GM18511 (cell line): ENCODE measurements around the gene CPVL.
"Not testable (repeated sequence)": the region's sequence is repeated elsewhere in the genome, so short reads cannot be mapped to it uniquely, and the experiment has no call there.

ENCODE experiments used
- ATAC-seq: cut with Tn5 transposase; IDR thresholded peaks from one replicate; pipeline ENCODE4 v1.9.1; 2021; ENCODE audit warnings: mild to moderate bottlenecking, moderate library complexity; ENCODE audit not compliant: unreplicated experiment

CPVL gene

DNA sequence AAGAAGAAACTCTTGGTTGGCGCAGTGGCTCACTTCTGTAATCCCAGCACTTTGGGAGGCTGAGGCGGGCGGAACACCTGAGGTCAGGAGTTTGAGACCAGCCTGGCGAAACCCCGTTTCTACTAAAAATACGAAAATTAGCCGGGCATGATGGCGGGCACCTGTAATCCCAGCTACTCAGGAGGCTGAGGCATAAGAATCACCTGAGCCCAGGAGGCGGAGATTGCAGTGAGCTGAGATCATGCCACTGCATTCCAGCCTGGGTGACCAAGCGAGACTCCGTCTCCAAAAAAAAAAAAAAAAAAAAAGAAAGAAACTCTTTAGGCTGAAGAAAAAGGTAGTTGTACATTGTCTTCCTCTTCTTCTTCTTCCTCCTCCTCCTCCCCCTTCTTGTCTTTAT, 53.2 kb downstream of the CPVL start:
- not testable (repeated sequence) for ATAC-seq

DNA sequence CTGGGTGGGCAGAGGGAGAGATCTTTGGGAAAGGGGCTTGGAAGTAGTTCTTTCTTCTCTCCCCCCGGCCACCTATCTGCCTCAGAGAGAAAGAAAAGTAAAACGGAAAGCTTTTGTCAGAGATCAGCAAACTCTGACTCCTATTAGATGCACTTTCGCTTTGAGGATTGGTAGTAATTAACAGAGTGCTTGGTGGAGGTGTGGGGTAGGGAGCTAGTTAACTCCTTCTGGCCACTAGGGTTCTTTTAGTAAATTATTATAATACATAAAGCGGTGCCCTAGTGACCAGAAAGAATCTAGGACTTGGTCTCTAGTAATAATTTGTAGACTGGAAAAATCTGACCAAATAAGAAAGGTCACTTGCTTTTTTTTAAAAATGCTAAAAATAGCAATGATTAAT, 54.6 kb downstream of the CPVL start:
- peak; percentile 93 for ATAC-seq

DNA sequence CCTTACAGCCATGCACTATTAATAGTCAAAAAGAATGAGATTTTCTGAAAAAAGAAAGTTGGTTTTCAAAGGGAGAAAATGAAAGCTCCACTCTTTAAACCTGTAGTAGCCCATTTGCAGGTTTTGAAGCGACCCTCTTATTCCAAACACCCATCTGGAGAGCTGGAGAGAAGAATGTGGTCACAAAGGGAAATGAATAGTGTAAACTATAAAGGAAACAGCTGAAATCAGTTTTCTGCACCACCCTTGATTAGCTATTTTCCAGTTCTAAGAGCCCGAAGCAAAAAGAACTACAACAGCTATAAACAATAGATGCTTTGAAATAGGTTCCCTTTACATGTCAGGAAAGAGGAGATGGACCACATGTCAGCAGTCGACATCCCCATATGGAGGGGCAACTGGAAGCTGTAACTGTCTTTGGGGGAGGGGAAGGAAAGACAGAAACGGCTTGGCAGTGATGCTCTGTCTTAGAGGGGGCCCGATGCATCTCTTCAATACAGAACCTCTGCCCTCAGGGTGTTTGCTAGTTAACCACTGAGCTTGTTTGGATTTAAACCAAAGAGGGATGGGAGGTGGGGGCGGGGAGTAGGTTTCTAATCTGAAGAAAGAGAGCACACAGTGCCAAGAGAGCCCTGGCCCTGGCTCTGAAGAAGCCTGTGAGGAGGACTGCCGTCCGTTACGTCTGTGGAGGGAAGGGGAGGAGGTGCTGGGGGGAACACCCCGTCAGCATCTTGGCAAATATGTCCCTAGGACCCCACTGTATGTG, 55.3 kb downstream of the CPVL start:
- ATAC-seq = peak; percentile 46

DNA sequence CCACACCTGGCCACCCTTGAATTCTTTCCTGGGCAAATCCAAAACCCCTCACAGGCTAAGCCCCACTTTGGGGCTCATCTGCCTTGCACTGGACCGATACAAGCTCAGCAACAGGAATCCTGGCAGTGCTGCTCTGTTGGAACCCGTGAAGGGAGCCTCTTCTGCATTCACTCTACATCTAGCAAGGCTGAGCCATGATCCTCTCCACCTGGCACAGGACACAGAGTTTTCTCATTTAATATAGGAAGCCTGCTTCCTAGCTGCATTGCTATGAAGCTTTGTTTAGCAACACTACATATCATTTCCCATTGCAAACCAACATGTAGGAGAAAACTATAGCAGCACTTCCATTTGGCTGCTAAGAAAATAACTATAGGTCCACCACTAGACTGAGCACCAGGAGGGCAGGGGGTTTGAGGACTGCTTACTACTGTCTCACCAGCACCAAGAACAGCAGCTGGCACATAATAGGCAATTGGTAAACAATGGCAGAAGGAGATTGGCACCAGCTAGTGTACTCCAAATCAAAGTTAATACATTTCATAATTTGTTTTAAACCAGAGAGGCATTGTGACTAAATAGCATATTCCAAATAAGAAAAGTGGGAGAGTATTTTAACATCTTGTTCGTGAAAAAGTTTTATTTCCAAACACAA, 56.1 kb downstream of the CPVL start:
- no peak for ATAC-seq

DNA sequence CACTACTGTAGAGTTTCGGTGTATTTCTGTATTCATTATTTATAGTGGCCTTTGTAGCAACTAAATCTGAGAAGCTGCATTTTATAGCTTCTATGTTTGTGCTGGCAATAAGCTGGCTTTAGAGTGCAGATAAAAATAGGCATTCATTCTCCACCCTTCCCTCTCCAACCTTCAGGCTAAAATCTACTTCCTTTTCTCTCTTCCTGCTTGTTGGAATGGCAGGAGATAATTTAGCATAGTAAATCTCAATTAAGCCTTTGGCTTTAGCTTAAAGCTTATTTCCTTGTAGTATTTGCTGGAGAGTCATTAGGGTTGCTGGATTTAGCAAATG, 58.5 kb downstream of the CPVL start:
- no peak for ATAC-seq

DNA sequence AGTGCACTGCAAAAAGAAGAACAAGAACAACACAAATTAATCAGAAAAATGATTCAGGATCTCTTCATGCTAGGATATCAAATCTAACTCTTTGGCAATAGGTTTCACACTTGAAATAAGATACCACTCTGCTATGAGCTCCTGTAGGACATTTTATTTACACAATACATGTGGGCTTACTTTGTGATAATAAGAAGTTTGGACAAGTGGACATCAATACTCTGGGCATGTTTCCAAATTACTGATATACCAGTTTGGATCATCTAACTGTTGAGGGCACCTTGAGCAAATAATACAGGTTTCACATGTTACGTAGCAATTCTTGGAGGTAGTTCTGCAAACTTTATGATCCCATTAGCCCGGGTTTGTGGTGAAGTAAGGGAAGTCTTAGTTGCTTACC, 59.8 kb downstream of the CPVL start:
- no peak for ATAC-seq

DNA sequence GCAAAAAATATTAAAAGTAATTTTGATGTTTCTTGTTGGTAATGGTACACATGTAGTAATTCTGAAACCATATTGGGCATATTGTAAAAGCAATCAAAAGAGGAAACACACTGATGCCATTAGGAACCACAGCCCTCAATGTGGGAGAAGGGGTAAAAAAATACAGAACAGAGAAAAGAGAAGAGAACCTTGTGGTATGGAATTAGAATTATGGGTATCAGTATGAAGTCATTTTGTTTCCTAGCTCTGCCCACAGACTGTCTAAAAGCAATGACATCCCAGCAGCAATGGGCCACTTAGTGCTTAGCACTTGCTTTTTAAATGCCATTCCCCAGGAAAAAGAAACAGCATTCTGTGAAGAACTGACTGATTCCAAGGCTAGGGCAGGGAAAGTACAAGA, 61.5 kb downstream of the CPVL start:
- ATAC-seq = no peak

DNA sequence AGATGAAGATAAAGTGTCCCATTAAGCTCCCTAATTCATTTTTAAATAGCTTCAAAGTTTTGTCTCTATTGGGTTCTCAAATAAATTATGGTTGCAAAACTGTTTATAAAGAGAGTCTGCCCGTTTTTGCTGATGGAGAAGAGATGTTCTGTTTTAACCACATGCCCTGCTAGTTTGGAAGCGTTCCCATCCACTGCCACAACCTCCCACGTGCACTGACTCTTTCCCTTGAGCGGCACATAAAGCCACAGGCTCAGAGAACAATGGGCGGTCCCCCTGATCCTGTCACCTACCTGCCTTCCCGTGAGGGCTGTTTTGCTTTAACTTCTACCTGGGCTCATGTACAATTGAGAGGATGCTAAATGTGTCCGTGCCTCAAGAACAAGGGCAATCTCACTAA, 65.5 kb downstream of the CPVL start:
- ATAC-seq = no peak

DNA sequence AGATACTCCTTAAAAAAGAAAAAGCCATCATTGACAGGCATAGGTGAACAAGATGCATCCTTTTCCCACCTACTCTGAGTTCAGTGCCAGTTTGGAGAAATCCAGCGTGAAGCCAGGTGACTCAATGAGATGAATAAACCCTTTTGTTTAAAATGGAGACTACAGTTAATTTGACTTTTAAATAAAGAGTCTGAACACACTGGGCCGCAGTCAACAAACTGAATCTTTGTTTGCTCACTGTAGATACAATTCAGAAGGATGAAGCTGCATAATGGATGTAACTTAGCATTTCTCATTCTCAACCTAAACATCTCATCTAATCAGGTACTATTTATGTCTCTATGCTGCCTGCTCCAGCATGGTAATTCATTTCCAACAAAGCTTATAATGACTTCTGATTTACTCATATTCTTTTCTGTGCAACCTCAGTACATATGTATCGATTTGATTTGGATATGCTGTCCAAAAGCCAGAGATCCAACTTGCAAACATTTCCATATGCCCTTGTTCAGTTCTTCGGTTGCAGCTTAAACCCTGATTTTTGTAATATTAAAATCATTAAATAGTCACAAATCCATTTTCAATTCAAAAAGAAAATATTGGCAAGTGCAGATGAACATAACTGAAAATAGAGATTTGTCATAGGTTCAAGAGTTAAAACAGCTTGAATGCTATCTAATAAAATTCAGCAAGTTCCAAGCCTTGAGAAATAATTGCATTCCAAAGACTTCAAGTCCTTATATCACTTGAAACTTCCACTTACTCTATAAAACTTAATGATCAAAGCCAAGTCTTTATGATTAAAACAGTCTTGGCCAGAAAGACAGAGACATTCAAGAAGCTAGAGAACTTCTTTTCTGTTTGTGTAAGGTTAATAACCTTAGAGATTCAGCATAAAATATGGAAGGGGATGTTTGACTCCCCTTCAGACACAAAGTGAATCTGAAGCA, 67.8 kb downstream of the CPVL start:
- ATAC-seq = no peak

DNA sequence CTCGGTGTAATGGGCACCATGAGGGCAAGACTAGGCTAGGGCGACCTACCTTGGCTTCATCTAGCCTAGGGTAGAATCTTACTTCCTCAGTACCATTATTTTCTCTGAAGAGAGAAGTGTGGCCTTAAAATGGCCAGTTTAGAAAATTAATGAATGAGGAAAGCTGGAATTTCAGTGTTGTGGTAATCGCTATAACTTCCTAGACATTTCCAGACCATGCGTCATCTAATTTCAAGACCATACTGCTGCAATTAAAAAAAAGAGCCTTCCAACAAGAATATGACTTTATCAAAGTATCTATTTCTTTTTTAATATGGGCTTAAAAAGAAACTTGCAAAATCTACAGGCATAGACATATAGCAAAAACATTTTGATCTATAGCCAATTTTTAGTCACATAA, 68.5 kb downstream of the CPVL start:
- no peak for ATAC-seq

DNA sequence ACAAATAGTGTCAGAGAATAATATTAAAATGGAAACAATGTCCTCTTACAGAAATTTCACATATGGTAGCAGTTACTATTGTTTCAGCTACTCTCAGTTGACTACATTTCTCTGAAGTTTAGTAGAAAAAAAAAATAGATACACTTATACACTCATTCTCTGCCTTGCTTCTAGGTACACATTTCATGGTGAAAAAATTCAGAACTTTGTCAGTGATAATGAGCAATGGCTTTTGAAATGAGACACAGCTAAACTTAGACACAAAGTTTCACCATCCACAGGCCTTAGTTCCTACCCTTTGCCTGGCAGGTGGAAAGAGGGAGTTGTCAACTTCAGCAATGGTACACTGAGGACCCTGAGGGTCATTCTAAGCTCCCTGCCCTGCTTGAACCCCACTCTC, 69.2 kb downstream of the CPVL start:
- ATAC-seq = no peak

DNA sequence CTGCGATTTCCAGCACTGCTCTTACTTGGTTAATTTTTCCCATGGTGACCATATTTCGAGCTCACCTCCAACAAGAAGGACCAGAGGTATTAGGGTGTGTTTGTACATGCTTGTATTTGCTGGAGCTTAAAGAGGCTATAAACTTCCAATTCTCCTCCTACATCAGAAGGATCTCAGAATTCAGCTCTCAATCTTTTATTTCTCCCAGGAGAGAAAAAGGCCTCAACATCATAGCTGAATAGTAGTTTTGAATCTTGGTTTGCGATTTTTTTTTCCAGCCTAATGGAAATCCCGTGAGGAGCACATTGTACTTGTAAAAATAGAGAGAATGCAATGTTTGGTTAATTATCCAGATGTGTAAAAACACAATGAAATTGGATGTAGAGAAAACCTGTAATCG, 69.7 kb downstream of the CPVL start:
- ATAC-seq = no peak

DNA sequence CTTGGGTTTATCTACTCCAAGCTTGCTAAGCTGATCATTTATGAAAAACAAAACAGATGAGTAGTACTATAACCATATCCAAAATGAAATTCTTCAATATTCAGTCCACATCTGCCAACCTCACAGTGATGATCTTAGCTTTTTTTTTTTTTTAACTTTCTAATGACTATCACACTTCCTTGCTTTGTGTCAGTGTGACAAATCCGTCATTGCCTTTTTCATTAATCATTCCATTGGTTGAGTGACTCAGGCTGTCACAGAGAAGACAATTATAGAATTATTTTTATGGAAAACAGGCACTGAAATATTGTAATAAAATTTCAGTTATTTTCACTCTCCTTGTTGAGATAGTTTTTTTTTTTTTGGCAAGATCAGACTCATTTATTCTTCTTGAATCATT, 70.7 kb downstream of the CPVL start:
- ATAC-seq = no peak

DNA sequence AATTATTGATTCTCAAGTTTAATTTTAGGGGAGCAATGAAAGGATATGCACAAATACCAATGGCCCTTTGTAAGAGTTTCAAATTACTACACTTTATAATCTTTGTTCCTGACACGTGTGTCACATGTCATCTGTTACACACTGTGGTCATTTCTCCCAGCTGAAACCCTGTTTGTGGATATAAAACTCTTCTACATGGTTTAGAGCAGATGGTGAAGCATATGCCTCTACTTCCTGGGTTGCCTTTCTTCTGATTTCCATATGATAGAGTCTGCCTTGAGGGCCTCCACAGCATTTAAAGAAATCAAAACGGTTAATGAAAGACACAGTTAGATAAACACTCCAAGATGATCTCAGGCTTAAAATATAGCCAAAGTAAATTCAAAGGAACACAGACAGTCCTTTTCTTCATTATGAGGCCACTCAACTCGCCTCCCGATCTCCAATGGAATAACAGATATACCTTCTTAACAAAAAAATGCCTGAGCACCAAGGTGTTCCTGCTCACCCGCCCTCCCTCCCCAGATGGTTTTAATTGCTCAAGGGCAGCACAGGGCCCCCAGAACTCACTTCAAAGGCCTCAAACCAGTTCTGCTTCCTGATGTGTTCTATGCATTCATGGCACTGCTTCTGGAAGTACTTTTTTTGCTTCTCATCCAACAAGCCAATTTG, 75.0 kb downstream of the CPVL start:
- ATAC-seq = no peak

DNA sequence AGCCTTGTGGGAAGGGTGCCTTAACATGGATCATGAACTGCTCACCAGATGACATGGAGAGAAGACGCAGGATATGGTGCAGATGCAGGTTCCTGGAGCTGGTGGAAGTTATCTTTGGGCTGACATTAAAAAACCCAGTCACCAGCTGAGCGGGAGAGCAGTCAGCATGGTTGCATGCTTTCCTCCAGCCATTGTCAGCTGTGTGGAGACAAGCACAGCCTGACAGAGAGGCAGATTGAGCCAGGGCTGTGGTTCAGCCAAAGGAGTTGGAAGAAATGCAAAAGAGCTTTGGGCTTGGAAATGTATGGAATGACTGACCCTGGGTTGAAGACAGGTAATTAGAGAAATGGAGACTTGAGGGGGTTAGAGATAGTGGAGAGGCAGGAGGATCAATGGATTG, 79.7 kb downstream of the CPVL start:
- ATAC-seq = no peak

DNA sequence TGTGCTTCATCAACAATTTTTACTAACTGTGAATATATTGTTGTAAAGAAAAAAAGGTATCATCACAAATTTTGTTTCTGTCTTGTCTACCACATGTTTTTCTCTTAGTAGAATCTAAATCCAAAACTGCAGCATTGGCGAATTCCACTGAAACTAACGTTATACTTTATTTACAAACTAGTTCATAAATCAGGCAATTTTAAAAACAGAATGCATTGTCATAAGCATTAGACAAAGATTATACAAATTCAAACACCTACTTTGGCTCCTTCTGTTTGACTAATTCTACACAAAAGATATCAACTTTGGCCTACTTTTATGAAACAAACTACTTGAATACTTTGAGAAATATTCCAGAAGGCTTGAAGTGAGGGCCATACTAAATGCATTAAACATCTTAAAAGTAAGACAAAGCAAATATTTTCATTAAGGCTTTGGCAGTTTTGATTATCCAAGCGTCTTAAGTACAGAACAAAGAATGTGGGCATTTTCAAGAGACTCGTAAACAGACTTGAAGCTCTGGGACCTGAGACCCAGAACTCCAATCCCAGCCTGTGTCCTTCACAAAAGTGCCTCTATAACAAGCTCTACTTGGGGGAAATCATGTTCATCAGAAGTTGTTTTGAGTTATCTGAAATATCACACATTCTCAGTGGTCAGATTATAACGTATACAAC, 81.0 kb downstream of the CPVL start:
- ATAC-seq = no peak

DNA sequence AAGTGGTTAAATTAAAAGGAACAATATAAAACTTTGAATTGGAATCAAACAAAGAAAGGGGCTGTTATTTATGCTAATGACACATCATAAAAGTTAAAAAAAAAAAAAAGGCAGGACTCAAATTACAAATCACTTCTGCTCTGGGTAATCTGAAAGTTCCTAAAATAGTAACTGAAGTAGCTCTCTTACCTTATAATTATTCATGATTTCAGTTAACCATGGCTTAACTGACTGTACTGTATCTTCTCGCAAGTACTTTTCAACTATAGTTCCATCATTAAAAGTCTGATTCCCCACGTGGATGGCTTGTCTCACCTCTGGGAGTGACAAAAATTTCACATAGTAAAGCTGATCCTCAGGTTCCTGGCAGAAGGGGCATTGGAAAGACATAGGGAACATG, 82.5 kb downstream of the CPVL start:
- ATAC-seq = no peak

DNA sequence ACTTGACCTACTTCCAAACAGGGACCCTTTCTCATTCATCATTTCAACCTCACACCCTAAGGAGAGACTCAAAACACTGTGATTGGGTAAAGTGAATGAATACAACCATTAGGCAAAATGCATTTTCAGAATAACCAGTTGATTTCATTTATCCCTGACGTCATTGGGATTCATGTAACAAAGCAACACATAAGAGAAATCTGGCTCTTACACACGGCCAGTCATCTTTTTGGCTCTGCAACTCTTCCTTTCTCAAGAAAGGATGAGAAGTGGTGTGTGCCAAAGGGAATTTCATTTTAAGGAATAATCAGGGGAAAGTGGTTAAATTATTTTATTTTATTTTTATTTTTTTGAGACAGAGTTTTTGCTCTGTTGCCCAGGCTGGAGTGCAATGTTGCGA, 83.1 kb downstream of the CPVL start:
- ATAC-seq = no peak

DNA sequence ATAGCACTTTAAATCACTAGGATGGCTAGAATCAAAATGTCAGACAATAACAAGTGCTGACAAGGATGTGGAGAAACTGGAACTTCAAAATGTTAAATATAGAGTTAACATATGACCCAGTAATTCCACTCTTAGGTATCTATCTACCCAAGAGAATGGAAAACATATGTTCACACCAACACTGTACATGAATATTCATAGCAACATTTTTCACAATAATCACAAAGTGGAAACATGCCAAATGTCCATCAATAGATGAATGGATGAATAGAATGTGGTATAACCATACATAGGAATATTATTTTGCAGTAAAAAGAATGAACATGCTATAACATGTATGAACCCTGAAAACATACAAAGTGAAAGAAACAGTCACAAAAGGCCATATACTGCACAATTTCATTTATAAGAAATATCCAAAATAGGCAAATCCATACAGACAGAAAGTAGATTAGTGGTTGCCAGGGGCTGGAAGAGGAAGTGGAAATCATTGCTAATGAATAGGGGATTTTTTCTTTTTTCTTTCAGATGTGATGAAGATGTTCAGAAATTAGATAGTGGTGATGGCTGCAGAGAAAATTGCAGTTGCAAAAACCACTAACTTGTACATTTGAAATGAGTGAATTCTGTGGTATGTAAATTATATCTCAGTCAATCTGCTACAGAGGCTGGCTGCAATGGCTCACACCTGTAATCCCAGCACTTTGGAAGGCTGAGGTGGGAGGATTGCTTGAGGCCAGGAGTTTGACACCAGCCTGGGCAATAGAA, 93.0 kb downstream of the CPVL start:
- ATAC-seq = no peak

DNA sequence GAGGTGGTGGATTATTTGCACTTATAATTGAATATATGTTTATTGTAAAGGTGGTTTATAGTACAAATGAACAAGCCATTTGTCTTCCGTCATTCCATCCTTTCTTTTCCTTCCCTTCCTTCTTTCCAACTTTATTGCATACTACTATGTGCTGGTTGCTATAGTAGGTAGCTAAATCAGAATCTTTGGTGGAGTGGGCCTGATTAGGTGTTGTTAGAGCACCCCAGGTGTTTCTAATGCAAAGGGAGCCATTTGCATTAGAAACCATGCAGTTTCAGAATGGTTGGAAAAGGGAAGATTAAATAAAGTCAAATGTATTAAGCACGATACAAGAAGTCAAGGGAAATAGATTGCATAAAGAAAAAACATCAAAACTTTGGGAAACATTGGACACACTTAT, 99.4 kb downstream of the CPVL start:
- no peak for ATAC-seq
